Keratinocyte (primary cell): ENCODE data around the gene MOB3B.

Source experiments
- CTCF ChIP-seq, 3 experiments: IDR thresholded peaks in 1 of 3; conservative IDR thresholded peaks in 1 of 3; optimal IDR thresholded peaks in 1 of 3; 2 replicates in 2 of 3; 3 replicates in 1 of 3; pipeline versions ENCODE3 to v1.5.1; 2011; ENCODE audit warnings: low read length in 3 of 3, mild to moderate bottlenecking in 3 of 3, moderate library complexity in 2 of 3, control low read depth in 1 of 3, inconsistent platforms in 1 of 3; ENCODE audit not compliant: insufficient read depth in 2 of 3; ENCODE audit errors: extremely low read depth in 1 of 3
- EZH2 ChIP-seq: IDR thresholded peaks from one replicate; pipeline ENCODE4 v1.6.1; 2012; ENCODE audit warnings: inconsistent platforms, mild to moderate bottlenecking, low read length, moderate library complexity

GRCh38 chr9:27392451-27392850 is 137.2 kb downstream of the MOB3B start:
- TF ChIP-seq CTCF (optimal IDR thresholded peaks at IDR 0.05 in 1 of 3, IDR thresholded peaks at IDR 0.05 in 1 of 3, conservative IDR thresholded peaks at IDR 0.05 in 1 of 3; ENCODE audit: extremely low read depth in 1 of 3, insufficient read depth in 2 of 3, low read length in 3 of 3) (no peak), EZH2 (no peak)
